GM18861 (cell line): Measurements from ENCODE around the gene KEAP1.
"Not testable (repeated sequence)": the region's sequence is repeated elsewhere in the genome, so short reads cannot be mapped to it uniquely, and the experiment has no call there.

Experiments
- ATAC-seq: cut with Tn5 transposase; IDR thresholded peaks from one replicate; pipeline ENCODE4 v1.9.1; 2021; ENCODE audit not compliant: unreplicated experiment

The KEAP1 gene

GRCh38 chr19:10503002-10503789 lies at the start of gene KEAP1:
Gene KEAP1, minus strand, starts transcription at chr19:10503356. Its CDS starts 3,323 bp downstream, at chr19:10500033.
- no peak for ATAC-seq

- no peak for ATAC-seq
Observed at GRCh38 chr19:10552510-10553053, 49.4 kb upstream of the KEAP1 start.

DNA sequence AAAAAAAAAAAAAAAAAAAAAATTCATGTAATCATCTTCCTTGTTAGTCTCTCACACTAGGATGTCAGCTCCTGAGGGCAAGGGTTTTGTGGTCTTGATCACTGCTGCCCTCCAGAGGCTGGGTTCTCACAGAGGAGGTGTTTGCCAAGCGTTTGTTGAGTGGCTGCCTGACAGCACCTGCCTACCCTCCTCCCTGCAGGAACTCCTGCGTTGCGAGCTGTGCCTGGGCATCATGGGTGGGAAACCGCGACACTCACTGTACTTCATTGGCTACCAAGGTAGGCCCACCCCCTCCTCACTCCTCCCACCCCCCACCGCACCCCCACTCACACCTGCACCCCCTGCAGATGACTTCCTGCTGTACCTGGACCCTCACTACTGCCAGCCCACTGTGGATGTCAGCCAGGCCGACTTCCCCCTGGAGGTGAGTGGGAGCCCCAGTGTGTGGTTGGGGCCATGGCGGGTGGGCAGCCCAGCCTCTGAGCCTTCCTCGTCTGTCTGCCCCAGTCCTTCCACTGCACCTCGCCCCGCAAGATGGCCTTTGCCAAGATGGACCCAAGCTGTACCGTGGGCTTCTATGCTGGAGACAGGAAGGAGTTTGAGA lies 48.6 kb upstream of the KEAP1 start:
- no peak for ATAC-seq

- not testable (repeated sequence) for ATAC-seq
Observed at GRCh38 chr19:10551006-10551405, 47.9 kb upstream of the KEAP1 start.

DNA sequence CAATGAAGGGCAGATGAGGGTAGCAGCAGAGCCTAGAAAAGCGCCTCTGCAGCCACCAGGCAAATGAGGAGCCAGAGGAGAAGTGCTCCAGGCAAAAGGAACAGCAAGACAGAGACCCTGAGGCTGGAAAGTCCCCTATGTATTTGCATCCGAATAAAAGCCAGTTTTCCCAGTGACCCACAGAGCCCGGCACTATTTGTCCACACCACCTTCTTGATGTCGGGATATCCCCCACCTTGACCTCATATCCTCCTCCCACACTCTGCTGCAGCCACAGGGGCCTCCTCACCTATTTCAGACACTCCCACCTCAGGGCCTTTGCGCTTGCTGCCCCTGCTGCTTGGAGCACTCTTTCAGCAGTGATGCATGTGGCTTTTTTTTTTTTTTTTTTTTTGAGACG lies 47.2 kb upstream of the KEAP1 start:
- no peak for ATAC-seq

- ATAC-seq = no peak
Observed at GRCh38 chr19:10549733-10550132, 46.6 kb upstream of the KEAP1 start.

GRCh38 chr19:10548746-10549276 lies 45.7 kb upstream of the KEAP1 start:
- ATAC-seq = no peak

- no peak for ATAC-seq
Observed at GRCh38 chr19:10546817-10547216, 43.7 kb upstream of the KEAP1 start.

- ATAC-seq = no peak
Observed at GRCh38 chr19:10544753-10545251, 41.6 kb upstream of the KEAP1 start.

DNA sequence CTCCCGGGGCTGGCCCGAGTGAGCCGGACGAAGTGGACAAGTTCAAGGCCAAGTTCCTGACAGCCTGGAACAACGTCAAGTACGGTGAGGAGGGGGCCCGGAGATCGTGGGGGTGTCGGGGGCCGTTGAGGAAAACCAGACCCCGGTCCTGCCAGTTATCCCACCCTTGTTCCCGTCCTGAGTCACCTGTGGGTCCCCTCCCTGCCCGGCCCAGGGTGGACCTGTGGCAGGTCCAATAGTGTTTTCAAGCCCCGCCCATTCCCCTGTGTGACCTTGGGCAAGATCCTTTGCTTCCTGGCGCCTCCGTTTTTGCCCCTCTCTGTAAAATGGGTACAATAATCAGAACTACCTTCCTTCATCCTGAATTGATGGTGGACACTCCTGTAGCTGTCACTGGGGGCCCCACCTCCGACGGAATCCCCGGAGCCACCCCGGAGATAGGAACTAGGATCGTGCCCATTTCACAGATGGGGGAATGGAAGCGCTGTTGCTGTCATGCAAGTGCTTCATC lies 41.1 kb upstream of the KEAP1 start:
- ATAC-seq = no peak

GRCh38 chr19:10543420-10544241 lies 40.5 kb upstream of the KEAP1 start, which contains the start of gene ATG4D:
Gene ATG4D, plus strand, starts transcription at chr19:10543904. Its CDS starts 187 bp downstream, at chr19:10544091.
- ATAC-seq = peak; percentile 50

DNA sequence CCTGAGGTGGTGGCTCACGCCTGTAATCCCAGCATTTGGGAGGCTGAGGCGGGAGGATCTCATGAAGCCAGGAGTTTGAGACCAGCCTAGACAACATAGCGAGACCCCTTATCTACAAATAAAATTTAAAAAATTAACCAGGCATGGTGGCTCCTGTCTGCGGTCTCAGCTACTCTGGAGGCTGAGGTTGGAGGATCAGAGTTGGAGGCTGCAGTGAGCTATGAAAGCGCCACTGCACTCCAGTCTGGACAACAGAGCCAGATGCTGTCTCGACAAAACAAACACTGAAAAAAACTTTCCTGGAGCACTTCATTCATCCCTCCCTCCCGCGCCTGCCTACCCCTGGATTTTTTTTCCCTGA lies 39.9 kb upstream of the KEAP1 start:
- no peak for ATAC-seq

- ATAC-seq = not testable (repeated sequence)
Observed at GRCh38 chr19:10539016-10539415, 35.9 kb upstream of the KEAP1 start.

DNA sequence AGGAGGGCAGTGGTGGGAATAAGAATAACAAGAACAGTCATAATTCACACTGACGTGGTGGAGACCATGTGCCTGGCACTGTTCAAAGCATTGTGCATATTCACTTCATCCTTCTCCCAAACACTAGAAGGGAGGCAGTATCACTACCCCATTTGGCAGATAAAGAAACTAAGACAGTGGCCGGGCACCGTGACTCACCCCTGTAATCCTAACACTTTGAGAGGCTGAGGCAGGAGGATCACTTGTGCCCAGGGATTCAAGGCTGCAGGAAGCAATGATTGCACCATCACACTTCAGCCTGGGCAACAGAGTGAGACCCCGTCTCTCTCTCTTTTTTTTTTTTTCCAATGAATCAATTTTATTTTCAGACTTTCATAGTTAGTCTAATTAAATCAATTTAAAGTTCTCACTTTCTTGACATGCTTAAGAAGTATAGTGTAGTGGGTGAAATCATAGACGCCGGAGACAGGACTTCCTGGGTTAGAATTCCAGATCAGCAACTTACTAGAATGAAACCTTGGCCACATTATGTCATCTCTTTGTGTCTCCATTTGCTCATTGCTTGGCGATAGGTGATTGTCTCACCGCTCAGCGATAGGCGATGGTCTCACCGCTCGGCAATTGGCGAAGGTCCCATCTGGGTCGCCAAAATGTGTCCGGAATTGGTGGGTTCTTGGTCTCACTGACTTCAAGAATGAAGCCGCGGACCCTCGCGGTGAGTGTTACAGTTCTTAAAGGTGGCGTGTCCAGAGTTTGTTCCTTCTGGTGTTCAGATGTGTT lies 35.2 kb upstream of the KEAP1 start:
- ATAC-seq = no peak

GRCh38 chr19:10537668-10538067 lies 34.5 kb upstream of the KEAP1 start:
- ATAC-seq = no peak

DNA sequence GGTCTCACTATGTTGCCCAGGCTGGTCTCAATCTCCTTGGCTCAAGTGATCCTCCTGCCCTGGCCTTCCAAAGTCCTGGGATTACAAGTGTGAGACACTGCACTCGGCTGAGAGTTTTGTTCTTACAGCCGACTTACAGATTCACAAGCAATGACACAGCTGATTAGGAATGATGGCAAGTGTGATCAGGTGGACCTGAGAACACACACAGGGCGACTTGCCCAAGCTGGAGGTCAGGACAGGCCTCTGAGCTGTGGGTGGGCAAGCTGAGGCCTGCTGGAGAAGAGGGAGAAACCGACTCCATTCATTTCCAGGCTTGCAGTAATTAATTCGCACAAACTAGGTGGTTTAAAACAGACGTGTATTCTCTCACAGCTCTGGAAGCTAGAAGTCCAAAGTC lies 32.5 kb upstream of the KEAP1 start:
- ATAC-seq = no peak

- no peak for ATAC-seq
Observed at GRCh38 chr19:10533646-10534386, 30.7 kb upstream of the KEAP1 start.

GRCh38 chr19:10532457-10532856 lies 29.3 kb upstream of the KEAP1 start:
- no peak for ATAC-seq

- ATAC-seq = not testable (repeated sequence)
Observed at GRCh38 chr19:10526887-10527286, 23.7 kb upstream of the KEAP1 start.
